CD4-positive, alpha-beta T cell treated with Interleukin-15 for 4 hours (primary cell): Measurements from ENCODE around the gene CAMTA1.

Experiments
- DNase-seq: peaks from one replicate; pipeline ENCODE4 v3.0.0-alpha.2; 2020; ENCODE audit warnings: low spot score

The CAMTA1 gene

DNA sequence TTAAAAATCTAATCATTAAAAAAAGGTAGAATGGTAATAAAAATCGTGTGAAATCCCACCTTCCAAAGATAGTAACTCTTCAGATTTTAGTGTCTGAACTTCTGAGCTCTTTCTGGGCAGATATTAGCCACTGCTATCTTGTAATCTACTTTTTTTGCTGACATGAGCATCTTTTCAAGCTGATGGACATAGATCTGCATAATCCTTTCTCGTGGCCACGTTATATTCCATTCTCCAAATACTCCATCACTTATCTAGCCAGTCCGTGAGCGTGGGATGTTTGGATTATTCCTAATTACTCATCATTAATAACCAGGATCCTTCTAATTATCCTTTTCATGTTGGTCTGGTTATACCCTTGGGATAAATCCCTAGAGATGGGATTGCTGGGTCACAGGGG is 731.7 kb downstream of the CAMTA1 start:
- DNase-seq = no peak

DNA sequence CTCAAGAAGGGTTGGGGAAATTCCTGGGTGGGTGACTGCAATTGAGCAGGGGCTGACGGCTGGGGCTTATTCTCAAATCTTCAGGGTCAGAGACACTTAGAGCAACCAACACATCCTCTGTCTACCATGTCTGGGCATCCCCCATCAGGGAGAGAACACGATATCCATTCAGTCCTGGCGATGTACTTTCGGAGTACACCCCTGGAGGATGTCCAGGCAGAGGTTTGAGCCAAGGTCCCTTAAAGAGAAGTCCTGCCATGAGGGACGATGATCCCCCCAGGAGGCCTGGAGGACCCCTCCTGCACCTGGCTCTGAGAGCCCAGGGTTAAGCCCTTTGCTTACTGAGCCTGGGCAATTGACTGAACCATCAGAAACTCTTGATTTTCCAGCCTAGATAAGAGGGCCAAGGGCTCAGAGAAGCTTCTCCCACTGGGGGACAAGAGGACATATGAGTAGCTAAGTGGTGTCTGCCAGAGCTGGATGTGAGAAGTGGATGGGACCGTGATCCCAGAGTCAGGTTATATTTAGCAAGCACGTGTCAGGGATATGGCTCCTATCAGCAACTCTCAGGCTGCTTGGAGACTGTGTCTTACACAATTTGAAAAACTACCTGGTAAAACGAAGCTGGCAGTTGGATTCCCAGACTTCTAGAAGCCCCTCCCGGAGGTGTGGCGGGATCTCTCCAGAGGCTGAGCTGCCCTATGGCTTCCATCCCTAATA is 732.5 kb downstream of the CAMTA1 start:
- no peak for DNase-seq

DNA sequence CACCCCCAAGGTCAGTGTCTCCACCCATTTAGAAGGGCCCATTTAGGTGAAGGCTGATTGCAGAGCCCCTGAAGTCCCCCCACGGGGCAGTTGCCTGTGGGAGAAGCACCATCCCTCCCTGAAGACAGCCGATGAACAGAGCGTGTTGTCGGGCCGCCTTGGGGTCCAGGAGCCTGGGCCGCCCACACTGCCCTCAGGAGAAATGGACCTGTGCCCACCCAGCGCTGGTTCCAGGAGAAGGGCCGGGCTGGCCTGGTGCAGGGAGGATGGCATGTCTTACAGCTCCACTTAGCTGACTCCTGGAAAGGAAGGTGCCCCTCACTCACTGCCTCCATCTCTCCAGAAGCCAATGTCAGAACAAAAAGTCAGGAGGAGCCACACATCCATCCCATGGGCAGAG is 733.2 kb downstream of the CAMTA1 start:
- DNase-seq = no peak

DNA sequence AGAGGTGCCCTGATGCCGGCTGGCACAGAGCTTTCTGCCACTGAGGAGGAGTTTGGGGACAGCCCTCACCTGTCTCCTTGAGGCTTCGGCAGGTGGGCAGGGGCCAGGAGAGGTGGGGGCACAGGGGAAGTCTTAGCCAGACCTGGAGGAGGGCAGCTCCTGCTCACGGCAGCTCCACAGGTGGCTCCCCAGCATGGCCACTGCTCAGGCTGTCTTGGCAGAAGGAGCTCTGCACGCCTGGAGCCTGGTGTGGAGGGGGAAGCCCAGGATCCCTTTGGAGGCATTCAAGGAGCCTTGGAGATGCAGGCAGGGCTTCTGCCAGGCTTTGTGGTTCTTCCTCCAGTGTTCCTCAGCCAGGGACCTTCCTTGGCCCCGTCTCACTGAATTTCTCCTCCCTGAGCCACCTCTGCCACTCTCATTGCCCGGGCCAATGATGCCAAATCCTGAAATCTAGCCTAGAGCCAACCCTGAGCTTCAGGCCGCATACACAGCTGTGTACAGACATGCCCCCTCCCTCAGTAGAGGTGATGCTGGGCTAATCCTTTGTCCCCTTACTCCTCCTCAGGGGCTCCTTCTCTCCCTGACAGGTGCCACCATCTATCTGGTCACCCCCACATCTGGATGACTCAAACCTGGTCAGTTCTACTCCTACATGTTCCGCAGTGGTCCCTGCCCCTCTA is 734.1 kb downstream of the CAMTA1 start:
- DNase-seq = no peak

DNA sequence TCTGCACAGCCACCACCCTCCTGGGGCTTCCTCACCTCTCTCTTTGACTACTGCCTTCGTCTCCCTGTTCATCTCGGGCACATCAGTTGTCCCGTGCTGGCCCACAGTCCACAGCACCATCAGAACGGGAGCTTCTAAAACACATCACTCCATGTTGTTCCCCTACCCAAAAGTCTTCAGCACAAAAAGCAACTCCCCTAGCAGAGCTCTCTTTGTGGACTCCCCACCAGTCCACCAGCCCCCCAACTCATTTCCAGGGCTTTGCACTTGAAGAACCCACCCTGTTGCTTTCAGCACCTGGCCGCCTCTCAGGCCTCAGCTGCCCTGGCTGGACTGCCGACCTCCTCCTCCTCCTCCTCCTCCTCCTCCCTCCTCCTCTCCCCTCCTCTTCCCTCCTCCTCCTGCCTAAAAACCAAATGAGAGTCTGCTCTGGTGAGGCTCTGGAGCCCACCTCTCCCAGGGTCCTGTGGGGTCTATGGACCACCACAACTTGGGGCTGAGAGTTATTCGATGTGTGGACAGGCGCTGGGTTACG is 734.7 kb downstream of the CAMTA1 start:
- DNase-seq = no peak

DNA sequence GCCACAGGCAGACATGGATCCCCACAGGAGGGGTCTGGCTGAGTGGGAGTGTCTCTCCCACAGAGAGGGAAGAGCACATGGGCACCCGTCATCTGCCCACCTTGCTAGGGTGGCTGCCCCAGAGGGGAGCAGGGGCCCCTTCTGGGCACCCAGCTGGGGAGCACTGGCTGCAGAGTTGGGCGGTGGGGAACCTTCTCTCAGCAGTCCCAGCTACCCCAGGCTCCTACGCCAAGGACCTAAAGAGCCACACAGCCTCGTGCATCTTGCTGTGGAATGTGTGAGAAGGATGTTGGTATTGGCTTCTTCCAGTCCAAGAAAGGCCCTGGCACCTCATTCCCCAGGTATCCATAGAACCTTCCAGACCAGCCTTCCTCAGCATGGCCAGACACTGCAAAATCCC is 735.2 kb downstream of the CAMTA1 start:
- no peak for DNase-seq

DNA sequence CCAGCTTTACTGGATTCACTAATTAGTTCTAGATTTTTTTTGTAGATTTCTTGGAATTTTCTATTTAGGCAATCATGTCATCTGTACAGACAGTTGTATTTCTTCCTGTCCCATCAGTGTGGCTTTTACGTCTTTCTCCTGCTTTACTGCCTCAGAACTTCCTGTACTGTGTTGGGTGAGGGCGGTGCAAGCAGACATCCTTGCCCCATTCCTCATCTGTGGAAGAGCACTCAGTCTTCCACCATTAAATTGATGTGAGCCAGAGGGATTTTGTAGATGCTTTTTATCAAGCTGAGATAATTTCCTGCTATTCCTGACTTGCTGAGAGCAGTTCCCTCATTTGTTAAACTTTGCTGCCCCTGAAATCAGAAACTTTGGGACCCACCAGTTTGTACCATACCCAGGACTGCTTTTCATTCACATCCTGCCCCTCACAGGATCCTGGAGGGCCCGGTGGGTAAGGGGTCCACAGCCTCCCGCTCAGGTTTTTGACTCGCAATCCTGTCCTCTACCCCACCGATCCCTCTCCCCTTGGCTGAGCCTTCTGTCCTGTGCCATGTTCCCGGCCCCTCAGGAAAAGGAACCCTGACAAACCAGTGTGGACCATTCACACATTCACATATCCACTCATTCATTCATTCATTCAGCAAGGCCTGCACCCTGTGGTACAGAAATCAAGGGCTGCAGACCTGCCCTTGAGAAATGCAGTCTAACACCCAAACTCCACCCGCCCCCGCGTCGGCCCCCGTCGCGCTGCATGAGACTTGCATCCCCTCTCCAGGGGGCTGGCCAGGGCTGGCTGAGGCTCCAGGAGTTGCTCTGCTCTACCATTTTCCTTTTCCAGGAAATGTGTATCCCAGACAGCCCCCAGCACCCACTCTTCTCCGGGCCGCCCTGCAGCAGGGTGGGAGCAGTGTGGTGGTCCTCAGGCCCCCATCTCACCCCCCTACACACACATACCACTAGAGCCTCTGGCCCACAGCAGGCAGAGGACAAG is 739.4 kb downstream of the CAMTA1 start:
- DNase-seq = no peak

DNA sequence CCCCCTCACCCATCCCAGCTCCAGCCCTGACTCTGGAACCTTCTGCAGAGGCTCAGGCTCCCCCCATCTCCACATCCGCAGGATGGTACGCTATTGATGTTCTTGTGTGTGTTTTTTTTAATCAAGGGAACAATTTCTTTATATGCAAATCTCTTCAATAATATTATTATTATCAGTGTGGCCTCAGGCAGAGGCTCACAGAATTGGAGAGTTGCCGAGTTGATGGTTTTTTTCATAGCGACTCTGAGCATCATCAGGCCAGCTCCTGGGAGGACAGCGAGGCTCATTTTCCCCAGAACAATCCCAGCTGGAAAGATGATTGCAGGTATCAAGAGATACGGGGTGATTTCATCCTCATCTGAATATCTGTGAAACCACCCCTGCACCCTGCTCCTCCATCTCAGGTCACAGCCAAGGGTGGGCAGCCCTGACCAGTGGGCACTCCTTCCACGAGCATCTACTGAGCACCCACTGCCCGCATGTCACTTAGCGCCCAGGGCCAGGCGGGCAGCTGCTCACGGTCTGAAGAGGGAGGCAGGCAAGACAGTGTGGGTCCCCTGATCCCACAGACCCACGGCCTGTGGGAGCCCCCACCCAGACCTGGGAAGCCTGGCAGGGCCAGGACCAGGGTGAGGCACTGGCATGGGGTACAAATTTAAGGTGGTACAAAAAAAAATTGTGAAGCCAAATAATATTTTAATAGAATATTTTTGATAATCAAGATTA is 740.2 kb downstream of the CAMTA1 start:
- DNase-seq = no peak

DNA sequence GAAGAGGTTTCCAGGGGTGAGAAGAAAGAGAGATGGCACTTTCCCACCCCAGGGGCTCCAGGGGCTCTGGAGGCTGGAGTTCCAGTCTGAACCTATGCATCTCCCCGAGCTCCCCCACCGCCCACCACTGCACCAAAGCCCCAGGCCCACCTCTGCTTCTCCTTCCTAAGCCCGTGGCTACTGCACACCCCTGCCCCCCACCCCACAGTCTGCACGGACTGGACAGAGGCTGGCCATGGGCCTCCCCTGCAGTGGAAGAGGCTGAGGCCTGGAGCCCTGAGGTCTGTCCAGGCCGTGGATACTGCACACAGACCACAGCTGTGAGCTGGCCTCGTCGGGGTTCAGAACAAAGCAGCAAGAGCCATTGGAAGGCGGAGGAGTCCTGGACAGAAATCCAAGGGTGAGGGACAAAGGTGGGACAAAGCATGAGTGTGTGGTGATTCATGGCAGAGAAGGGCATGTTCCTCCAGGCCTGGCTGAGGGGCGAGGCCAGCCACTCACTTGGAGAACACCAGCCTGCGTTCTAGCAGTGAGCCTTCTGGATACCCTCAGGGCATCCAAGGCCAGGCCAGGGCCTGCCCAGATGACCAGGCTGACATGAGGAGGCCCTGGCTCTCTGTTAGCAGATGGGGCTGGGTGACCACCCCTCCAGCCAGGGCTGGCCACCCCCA is 741.1 kb downstream of the CAMTA1 start:
- no peak for DNase-seq

DNA sequence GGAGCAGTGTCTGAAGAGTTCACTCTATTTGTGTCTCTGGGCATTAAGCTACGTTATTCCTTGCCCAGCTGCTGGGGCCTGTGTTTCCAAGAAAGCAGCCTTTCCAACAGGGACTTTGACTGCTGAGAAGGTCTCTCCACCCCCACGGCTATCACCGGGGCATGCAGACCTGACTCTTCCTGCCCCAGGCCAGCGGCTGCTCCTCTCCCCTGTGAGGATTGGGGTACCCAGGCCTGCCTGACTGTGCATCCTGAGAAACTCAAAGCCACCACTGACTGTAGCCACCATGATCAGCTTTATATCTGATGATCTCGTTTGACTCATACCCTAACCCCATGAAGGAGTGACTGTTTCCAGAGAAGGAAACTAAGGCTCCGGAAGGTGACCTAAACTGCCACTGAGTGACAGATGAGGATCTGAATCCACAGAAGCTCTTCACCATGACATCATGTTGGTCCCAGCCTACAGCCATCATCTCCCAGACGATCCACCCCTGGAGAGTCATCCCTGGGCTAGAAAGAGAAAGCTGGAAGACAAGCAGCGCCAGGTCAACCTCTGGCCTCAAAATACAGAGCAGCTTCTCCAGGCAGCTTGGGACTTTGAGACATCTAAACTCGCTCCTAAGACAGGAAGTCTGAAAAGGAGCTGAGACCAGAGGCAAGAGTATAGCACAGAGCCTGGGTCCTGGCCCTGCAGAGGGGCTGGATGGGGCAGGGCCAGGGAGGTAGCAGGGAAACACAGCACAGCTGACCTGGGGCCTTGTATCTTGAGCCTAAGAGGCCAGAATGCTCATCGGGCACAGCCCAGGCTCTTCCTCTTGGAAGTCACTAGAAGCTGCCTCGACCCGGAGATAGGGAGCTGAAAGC is 741.8 kb downstream of the CAMTA1 start:
- no peak for DNase-seq

DNA sequence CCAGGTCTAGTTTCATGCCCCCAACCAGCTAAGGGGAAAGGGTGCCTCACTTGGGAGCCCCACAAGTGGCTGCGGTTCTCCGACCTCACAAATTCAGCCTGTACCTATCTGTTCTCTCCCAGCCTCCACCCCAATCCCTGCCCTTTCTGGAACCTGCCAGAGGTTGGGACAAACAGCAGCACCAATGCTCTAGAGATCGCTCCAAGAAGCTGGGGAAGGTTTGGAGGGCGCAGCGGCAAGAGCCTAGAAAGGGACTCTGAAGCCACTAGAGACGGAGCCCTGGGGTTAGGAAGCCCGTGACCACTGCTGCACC is 742.4 kb downstream of the CAMTA1 start:
- DNase-seq = no peak

DNA sequence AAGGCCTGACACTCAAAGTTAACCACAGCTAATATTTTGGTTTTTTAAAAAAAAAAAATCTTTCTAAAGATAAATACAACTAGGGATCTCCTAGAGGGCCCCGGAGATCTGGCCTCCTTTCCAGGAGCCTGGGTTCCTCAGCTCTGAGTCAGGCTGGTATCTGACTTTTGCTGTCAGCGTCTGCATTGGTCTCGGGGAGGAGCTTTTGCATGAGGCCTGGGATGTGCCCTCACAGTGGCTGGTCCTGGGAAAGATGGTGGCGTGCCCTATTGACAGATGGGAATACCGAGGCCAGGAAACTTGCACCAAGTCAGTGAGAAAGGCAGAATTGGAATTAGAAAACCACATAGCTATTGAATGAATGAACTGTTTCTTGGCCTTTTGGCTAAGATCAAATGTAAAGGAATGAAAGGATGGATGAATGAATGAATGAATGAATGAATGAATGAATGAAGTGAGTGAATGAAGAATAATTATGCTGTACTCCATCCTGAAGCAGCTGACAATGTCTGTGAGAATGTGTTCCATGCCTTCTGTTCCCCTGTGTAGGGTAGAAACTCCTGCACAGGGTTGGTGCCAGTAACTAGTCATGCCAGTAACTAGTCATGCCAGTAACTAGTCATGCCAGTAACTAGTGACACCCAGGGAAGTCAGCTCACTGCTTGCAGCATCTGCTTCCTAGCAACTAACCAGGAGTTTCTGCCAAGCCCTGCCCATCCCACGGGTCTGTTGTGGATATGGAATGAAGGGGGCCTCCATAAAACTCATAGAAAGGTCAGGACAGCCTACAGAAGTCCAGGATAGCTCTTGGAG is 743.3 kb downstream of the CAMTA1 start:
- DNase-seq = no peak

DNA sequence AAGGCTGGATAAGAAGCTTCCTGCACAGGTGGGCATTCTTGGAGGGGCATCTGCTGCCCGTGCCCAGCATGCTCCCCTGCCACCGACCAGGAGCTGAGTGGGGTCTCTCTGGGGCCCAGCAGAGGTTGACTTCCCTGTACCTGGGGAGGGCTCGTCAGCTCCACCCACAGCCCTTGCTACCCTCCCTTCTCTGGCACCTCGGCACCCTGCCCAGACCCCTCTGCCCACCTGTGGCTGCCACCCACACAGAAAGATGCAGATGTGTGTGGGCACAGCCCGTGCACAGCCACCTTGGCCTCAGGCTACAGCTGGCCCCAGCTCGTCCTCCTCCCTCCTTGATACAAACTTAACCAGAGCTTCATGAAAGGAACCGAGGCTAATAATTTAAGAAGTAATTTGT is 744.7 kb downstream of the CAMTA1 start:
- no peak for DNase-seq

DNA sequence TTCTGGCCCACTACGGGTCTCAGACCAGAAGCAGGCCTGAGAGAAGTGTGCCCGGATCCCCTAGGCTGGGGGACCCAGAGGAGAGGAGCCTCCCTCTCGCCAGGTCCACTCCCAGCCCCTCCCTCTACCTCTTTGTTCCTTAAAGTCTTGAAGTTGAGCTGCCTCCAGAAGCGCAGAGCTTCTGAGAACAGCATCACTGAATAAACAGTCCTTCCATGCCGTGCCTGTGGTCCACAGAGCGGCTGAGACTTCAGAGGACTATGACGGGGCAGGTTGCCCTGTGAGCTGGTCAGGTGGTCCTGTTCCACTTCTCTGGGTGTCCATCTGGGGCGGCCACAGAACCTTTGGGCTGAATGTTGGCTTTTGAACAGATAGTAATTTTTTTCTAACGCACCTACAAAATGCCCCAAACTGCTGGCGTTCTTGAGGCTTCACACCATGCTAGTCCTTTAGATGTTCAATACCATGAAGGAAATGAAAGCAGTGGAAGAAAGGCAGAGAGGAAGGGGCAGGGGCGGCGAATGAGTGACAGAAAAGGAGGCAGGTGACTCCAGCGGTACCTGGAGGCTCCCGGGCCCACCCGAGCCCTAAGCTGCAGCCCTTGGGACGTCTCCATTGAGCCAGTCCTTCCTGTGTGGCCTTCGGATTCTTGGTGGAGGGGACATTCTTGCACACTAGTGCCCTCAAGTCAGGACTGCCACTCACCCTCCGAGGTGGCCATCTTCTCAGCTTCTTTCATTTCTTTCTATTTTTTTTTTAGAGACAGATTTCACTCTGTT is 746.5 kb downstream of the CAMTA1 start:
- no peak for DNase-seq

DNA sequence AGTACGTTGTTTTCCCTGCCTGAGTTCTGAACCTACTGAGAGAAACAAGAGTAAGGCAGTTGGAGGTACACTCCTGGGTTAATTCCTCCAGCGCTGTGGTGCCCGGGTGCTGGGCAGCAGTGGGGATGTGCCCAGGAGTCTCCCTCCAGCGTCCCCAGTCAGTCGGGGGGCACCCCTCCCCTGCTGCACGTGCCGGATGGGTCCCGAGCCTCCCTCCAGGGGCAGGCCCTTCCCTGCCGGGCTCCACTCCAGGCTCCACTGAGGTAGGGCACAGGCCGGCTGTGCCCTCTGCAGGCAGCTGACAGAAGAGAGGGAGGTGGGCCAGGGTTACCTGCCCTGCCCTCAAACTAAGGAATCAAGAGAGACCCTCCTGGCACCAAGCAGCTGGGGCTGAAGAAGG is 747.8 kb downstream of the CAMTA1 start:
- no peak for DNase-seq

DNA sequence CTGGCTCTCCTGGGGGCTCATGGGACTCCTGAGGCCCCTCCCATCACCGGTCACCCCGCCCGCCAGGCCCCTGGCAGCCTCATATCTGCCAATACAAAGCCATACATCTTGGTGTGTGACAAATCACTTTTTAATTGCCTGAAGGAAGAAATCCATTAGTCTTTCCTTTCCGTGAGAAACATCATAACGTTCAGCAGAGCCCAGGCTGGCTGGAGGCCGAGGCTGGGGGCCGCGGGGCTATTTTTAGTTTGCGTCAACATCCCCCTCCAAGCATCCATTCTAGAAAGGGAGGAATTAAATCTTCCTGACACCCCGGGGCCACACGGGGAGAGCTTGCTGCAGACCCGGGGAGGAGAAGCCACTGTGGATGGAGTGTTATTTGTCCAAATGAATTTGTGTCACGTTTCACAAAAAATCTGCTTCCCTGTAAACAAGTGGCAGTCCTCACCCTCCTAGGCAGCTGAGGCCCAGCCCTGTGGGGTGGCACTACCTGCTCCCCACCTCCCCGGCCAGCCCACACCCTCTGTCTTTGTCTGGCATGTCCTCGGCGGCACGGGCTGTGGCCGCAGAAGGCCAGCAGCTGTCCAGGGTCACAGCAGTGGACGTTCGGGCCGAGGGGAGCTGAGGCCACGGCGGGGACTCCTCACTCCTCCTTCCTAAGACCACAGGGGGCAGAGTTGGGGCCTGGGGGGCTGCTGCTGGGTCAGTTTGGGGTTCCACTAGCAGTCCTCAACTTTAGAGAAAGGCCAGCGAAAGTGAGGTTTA is 749.0 kb downstream of the CAMTA1 start:
- no peak for DNase-seq

DNA sequence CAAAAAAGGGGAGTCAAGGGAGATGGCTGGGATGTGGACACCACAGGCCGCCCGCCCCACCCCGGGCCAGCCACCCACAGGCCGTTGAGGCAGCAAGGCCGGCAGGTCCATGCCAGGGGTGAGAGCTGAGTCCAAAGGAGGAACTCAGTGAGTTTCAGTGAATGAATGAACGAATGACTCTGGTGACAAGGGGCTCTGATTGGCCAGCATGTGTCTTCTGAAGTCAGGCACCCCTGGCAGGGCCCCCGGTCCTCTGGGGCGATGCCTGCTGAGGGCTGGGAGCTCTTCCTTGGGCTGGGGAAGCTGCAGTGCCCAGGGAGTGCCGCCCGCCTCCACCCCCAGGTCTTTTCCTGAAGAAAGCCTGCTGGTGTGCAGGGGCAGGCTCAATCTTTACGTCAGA is 749.8 kb downstream of the CAMTA1 start:
- DNase-seq = no peak
